ENCODE data around the gene STAM.

STAM gene

GRCh38 chr10:17661510-17661909 is 17.6 kb downstream of the STAM start:
- TF ChIP-seq REST (IDR thresholded peaks at IDR 0.05; ENCODE audit: insufficient read depth in 1 of 2, low read depth in 2 of 2, low read length in 2 of 2) (no peak), SIN3A (IDR thresholded peaks at IDR 0.05; ENCODE audit: borderline replicate concordance, insufficient read depth, low read length) (no peak), POLR2AphosphoS5 (IDR thresholded peaks at IDR 0.05; ENCODE audit: low read depth, low read length) (no peak), FOXP2 (optimal IDR thresholded peaks at IDR 0.05; ENCODE audit: borderline replicate concordance, extremely low read depth, extremely low read length, insufficient read depth) (no peak), TAF1 (IDR thresholded peaks at IDR 0.05; ENCODE audit: borderline replicate concordance, insufficient read depth, low read length) (no peak)

DNA sequence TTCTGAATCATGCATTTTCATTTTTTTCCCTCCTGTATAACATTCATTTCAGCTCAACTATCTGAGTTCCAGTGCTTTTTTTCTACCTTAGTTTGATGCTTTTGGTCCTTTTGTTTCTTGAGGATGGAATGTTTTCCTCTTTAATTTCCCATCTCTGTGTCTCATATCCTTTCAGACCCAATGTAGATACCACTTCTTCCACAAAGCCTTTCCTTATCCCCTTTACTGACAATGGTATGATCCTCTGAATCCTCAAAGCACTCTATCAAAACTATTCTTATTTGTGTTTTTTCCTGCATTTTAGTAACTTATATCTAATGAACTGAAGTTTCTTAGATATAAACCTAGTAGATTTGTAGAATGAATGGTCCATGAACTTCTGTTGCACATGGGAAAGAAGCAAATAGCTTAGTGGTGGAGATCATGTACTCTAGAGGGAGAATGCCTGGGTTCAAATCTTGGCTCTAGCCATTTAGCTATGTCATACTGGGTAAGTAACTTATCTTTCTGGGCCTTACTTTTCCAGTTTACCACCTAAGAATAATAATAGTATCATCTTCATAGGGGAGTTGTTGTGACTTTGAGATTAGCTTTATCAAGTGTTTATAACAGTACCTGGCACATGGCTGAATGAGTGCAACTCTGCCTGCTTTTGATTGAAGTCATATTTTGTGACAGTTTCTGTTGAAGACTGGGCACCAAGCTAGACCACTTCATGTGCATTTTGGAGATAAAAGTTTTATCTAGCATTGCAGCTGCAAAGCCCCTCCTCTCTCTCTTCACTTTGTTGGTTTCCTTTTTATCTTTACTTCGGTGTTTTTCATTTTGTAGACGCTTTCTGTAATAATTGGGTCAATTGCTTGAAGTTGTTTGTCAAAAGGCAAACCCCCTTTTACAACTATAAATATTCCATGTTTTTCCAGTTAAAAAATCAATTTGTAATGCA is 18.5 kb downstream of the STAM start:
- TF ChIP-seq FOXP2 (optimal IDR thresholded peaks at IDR 0.05; ENCODE audit: borderline replicate concordance, extremely low read depth, extremely low read length, insufficient read depth), result no peak
- TF ChIP-seq REST (IDR thresholded peaks at IDR 0.05; ENCODE audit: insufficient read depth in 1 of 2, low read depth in 2 of 2, low read length in 2 of 2), result no peak
- no peak for TF ChIP-seq TAF1 (IDR thresholded peaks at IDR 0.05; ENCODE audit: borderline replicate concordance, insufficient read depth, low read length)
- TF ChIP-seq POLR2AphosphoS5 (IDR thresholded peaks at IDR 0.05; ENCODE audit: low read depth, low read length), result no peak
- no peak for TF ChIP-seq SIN3A (IDR thresholded peaks at IDR 0.05; ENCODE audit: borderline replicate concordance, insufficient read depth, low read length)

DNA sequence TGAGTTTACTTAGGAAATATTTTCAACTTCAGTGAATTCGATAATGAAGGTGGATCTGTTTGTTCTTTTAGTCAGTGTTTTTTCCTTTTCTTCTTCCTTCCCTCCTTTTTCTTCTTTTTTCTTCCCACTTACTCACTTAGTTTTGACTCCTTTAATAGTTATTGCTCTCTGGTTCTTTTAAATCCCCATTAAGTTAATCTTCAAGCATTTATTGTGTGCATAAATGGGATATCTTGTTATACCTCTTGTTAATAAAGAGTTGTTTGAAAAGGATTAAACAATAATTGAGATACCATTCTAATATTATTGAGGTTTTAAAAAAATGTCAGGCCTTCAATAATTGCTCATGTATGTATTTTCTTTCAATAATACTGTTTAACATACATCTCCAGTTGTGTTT is 19.5 kb downstream of the STAM start:
- TF ChIP-seq POLR2AphosphoS5 (IDR thresholded peaks at IDR 0.05; ENCODE audit: low read depth, low read length) (no peak), SIN3A (IDR thresholded peaks at IDR 0.05; ENCODE audit: borderline replicate concordance, insufficient read depth, low read length) (no peak), REST (IDR thresholded peaks at IDR 0.05; ENCODE audit: insufficient read depth in 1 of 2, low read depth in 2 of 2, low read length in 2 of 2) (no peak), TAF1 (IDR thresholded peaks at IDR 0.05; ENCODE audit: borderline replicate concordance, insufficient read depth, low read length) (no peak), FOXP2 (optimal IDR thresholded peaks at IDR 0.05; ENCODE audit: borderline replicate concordance, extremely low read depth, extremely low read length, insufficient read depth) (no peak)

DNA sequence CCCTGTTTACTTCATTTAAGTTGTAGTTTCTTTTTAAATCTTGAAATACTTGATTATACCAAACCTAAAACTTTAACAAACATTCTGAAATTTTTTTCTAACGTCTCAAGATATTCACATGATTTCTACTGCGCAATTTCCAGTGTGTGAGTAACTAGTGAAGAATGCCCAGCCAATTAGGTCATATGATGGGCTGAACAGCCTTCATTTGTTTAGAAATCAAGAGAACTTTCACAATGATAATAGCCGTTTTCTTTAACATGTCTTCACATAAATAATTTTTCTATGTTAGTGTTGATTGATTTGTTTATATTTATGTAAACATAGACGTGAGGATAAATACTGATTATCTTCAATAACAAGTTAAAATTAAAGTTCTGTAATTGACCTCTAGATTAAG is 21.8 kb downstream of the STAM start:
- TF ChIP-seq REST (IDR thresholded peaks at IDR 0.05; ENCODE audit: insufficient read depth in 1 of 2, low read depth in 2 of 2, low read length in 2 of 2), result no peak
- no peak for TF ChIP-seq TAF1 (IDR thresholded peaks at IDR 0.05; ENCODE audit: borderline replicate concordance, insufficient read depth, low read length)
- no peak for TF ChIP-seq FOXP2 (optimal IDR thresholded peaks at IDR 0.05; ENCODE audit: borderline replicate concordance, extremely low read depth, extremely low read length, insufficient read depth)
- no peak for TF ChIP-seq SIN3A (IDR thresholded peaks at IDR 0.05; ENCODE audit: borderline replicate concordance, insufficient read depth, low read length)
- no peak for TF ChIP-seq POLR2AphosphoS5 (IDR thresholded peaks at IDR 0.05; ENCODE audit: low read depth, low read length)

All from PFSK-1 (cell line).